NCI-H1417 (cell line): ENCODE data around the gene CEP250.
"Not testable (repeated sequence)": the region's sequence is repeated elsewhere in the genome, so short reads cannot be mapped to it uniquely, and the experiment has no call there.

Experiments used
- DNase-seq, 3 experiments: peaks; one replicate each; lab custom pipeline; 2025; lab: John Stamatoyannopoulos, UW

Gene CEP250

GRCh38 chr20:35451295-35451694 lies 4.1 kb upstream of the CEP250 start:
- DNase-seq = peak; percentile 36 to 94 (median 77)

DNA sequence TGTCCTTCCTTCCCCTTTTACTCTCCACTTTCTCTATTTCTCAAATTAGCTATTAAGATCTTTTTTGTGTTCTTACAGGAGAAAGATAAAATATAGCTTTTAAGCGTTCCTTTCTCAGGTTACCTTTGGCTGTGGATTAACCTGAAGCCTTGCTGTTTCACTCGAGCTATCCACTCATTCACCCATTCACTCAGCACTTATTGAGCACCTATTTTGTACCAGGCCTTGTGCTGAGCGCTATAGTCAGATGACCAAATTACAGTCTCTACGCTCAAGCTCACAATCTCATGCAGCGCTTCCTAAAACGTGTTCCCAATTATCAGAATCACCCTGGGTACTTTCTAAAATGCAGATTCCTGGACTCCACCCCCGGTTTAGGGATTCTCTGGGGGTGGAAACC lies 1.8 kb upstream of the CEP250 start:
- peak in 1 of 3 experiments; percentile 42 for DNase-seq

DNA sequence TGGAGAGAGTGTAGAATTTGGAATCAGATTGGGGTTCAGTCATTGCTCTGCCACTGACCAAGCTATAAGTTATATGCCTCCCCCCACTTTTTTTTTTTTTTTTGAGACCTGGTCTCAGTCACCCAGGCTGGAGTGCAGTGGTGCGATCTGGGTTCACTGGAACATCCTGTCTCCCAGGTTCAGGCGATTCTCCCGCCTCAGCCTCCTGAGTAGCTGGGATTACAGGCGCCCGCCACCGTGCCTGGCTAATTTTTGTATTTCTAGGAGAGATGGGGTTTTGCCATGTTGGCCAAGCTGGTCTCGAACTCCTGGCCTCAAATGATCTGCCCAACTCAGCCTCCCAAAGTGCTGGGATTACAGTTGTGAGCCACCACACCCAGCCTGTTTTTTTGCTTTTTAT lies 1.3 kb downstream of the CEP250 start:
- DNase-seq = not testable (repeated sequence)

GRCh38 chr20:35457539-35457938 lies 2.1 kb downstream of the CEP250 start:
- not testable (repeated sequence) for DNase-seq

DNA sequence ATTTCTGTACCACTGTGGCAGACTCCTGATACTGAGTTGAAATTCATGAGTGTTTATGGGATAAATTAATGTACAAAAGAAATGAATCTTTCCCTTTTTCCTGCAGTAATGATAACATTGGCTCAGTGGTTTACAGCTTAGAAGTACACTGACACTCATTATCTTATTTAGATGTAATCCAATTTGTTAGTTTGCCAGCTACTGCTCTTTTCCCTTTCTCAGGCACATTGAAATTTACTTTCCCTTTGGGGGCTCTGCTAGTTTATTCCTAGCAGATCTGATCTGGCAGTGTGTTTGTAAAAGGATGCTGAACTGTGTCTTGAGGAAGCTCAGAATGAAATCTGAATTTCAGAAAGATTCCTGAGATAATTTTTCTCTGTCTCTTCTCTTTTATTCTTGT lies 3.0 kb downstream of the CEP250 start:
- DNase-seq = no peak

DNA sequence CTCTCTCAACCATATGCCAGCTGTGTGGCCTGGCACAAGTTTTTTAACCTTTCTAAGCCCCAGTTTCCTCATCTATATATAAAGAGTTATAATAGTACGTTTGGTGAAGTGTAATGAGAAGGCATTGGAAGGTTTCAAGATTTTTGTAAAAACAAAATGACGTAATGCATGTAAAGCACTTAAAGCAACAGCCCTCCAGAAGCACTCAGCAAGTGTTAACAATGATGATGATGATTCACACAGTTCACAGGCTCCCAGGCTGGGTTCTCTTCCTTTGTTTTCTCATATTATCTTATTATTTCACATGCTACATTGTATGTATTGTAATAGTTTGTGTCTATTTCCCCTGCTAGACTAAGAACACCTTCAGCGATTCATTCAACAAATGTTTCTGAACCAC lies 6.2 kb downstream of the CEP250 start:
- no peak for DNase-seq

DNA sequence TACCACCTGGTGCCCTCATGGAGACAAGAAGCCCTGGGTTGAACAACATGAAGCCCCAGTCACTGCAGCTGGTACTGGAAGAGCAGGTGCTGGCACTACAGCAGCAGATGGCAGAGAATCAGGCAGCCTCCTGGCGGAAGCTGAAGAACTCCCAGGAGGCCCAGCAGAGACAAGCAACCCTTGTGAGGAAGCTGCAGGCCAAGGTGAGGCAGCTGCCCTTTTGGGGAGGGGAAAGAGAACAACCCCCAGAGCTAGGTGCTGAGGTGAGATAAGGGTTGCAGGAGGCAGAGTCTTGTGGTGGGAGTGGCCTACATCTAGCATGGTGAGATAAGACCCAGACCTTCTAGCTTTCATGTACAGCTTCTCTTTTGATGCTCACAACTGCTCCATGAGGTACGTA lies 7.0 kb downstream of the CEP250 start:
- DNase-seq = peak; percentile 50 to 81 (median 74)

DNA sequence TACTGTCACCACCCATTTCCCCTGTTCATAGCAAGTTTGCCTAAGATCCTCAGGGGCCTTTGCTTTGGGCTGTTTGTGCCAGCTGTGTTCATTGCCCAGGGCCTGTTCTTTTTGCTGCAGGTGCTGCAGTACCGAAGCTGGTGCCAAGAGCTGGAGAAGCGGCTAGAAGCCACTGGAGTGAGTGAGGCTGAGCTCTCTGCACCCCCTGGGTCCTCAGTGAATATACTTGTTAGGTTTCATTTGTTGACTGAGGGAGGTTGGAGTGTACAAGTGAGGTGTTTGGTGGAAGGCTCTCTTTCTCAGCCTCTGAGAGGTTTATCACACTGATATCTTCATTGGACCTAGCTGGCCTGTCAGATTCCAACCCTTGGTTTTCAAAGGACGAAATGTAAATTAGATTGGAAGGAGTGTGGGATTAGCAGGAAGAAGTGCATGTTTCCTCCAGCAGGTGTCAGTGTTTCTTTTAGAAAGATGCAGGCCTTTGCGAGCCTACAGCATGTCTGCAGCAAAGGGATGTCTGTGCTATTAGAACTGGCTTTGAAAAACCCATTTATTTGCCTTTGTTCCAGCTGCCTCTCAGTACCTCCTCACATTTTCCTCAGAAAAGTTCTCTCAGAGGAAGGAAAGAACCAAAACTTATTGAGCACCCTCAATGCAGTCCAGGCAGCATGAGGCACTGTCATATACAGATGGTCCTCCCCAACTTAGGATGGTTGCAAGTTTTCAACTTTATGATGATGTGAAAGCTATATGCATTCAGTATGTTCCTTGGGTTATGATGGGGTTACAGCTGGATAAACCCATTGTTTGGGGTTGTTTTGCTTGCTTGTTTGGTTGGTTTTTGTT lies 8.3 kb downstream of the CEP250 start:
- DNase-seq = peak; percentile 43 to 82 (median 79)

DNA sequence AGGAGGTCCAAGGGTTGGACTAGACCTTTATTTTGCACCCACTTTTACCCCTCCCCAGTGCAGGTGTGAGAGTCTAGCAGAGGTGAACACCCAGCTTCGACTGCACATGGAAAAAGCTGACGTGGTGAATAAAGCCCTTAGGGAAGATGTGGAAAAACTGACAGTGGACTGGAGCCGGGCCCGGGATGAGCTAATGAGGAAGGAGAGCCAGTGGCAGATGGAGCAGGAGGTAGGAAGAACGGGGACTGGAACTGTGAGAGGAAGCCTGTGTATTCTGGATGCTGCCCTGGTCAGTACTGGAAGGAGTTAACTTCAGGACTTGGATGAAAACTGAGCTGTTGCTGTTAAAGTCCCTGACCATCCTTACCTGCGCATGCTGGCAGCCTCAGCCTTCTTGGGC lies 10.6 kb downstream of the CEP250 start:
- DNase-seq = no peak

DNA sequence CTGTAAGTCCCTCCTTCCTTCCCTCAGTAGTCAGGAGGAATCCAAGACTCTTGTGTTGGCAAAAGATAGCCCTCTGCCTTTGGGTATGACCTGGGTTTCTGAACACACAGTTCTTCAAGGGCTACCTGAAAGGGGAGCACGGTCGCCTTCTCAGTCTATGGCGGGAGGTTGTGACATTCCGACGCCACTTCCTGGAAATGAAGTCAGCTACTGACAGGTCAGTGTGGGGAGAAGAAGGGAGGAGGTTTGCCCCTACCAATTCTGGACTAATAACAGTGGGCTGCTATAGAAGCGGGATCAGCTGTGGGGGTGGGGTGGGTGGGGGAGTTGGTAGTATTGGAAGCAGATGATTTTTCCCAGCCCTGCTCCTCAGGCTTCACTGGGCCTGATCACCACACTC lies 11.5 kb downstream of the CEP250 start:
- DNase-seq = no peak

GRCh38 chr20:35467339-35468224 lies 12.2 kb downstream of the CEP250 start:
- no peak for DNase-seq

GRCh38 chr20:35468671-35469334 lies 13.4 kb downstream of the CEP250 start:
- DNase-seq = no peak

- no peak for DNase-seq
Measured at GRCh38 chr20:35472209-35472608, 16.8 kb downstream of the CEP250 start.

DNA sequence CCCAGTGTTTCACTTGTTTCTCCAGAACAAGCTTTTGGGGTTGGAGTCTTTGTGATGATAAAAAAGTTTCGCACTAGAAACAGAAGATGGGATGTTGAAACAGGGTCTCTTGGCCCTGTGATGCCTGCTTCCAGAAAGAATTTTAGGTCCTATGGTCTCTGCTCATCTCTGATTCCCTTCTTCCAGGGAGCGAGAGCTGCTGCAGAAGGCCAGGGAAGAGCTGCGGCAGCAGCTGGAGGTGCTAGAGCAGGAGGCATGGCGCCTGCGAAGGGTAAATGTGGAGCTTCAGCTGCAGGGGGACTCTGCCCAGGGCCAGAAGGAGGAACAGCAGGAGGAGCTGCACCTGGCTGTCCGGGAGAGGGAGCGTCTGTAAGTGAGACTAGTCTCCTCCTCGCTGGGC lies 18.3 kb downstream of the CEP250 start:
- no peak for DNase-seq

DNA sequence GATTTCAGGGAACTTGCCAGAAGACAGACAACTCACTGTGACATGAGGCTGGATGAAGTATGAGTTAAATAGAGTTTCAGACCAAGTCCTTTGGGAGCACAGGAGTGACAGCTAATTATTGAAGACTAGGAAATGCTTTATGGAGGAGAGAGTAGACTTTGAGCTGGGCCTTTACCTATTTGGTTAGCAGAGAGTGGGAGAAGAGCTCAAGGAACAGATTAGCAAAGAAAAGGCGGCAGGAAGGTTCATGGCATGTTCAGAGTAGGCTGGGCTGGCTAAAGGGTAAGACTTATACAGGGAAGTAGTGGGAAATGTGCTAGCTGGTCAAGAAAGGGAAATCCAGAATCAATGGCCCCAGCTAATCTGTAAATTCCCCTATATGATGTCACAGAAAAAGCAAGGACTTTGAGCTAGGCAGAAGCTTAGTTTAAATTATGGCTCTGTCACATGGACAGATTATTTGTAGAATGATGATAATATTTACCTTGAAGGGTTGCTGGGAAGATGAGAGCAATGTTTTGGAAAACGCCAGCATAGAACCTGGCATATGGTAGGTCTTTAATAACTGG lies 19.0 kb downstream of the CEP250 start:
- DNase-seq = no peak

DNA sequence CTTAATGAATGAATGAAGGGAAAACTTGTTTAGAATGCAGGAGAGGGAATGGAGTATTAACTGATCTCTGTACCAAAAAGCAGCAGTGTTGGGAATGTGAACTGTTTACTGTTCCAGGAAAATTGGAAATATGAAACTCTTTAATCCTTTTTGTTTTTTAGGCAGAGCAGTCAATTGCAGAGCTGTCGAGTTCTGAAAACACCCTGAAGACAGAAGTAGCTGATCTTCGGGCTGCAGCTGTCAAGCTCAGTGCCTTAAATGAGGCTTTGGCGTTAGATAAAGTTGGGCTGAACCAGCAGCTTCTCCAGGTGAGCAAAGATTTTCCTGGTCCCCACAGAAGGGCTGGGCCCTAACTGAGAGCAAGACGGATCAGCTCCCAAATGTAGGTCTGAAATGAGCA lies 20.9 kb downstream of the CEP250 start:
- DNase-seq = no peak

DNA sequence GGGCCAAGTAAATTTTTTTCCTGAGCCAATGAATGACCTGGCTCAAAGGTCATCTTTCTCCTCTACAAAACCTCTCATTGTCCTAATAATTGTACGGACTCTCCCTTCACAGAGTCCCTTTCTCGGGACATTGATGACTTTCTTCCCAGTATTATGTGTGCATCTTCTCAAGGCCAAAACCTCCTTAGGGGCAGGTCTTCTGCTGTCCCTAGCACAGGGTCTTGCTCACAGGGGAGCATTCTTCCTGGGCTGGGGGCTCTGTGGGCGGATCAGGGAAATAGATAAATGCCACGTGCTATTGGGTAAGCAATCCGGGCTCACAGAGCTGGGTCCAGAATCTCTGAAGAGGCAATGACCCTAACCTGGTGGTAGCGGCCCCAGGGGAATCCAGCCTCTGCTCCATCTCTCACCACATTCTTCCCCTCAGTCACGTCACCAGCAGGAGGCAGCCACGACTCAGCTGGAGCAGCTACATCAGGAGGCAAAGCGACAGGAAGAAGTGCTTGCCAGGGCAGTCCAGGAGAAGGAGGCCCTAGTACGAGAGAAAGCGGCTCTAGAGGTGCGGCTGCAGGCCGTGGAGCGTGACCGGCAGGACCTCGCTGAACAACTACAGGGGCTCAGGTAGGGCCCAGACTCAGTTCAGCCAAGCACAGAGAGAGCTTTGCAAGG lies 23.5 kb downstream of the CEP250 start:
- no peak for DNase-seq

DNA sequence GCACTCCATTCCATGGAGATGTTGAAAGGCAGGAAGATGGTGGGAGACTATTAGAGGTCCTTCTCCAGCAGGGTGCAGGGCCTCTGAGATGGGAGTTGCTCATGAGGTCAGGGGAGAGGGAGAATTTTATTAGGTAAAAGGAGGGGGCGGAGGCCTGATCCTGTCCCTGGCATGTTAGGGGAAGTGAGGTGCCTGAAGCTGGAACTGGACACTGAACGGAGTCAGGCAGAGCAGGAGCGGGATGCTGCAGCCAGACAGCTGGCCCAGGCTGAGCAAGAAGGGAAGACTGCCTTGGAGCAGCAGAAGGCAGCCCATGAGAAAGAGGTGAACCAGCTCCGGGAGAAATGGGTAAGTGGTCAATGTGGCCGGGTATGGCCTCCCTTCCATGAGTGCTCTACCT lies 24.4 kb downstream of the CEP250 start:
- DNase-seq = no peak

DNA sequence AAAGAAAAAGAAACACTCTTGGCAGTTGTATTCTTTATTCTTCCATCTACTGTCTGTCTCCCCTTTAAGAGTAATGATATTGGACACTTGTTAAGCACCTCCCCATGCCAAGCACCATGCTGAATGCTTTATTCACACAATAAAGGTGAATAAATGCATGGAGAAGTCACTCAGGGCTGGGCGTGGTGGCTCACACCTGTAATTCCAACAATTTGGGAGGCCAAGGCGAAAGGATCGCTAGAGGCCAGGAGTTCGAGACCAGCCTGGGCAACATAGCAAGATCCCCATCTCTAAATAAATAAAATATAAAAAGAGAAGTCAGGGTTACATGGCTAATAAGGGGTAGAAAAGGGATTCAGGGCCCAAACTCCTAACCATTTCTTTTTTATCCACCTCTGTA lies 32.1 kb downstream of the CEP250 start:
- DNase-seq = no peak

- DNase-seq = no peak
Measured at GRCh38 chr20:35489717-35490116, 34.3 kb downstream of the CEP250 start.

GRCh38 chr20:35490736-35491181 lies 35.4 kb downstream of the CEP250 start:
- no peak for DNase-seq

- DNase-seq = no peak
Measured at GRCh38 chr20:35491823-35492222, 36.4 kb downstream of the CEP250 start.
